GM19043 (cell line): ENCODE results near the gene UGT3A2.

ENCODE experiments used
- ATAC-seq: cut with Tn5 transposase; IDR thresholded peaks from one replicate; pipeline ENCODE4 v1.9.1; 2021; ENCODE audit warnings: low read depth; ENCODE audit not compliant: unreplicated experiment

UGT3A2 gene

DNA sequence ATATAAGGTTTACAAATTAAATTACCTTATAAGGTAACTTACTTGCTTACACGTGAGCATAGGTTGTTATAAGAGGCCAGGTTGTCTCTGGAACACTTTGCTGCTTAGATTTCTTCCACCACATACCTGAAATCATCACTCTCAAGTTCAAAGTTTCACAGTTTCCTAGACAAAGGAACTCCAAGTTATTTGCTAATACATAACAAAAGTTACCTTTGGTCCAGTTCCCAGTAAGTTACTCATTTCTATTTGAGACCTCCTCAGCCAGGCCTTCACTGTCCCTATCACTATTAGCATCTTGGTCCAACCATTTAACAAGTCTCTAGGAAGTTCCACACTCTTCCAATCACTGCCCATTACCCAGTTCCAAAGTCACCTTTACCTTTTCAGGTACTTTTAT lies 57.0 kb downstream of the UGT3A2 start:
- ATAC-seq: no peak

- ATAC-seq: no peak
Measured at GRCh38 chr5:36007366-36007765, 59.3 kb downstream of the UGT3A2 start.

DNA sequence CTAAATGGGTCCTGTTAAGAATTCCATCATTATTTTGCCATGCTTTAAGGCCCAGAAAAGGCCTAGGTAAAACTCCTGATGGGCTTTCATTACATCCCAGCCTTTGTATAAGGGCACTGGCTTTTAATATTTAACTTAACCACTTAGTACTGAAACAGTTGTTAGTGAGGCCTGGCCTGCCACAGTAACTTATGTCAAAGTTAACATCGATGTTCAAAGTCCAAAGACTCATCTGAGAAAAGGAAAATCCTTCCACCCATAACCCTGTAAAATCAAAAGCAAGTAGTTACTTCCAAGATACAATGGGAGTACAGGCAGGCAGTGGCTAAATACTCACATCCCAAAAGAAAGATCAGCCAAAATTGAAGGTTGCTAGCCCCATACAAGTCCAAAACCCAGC lies 60.5 kb downstream of the UGT3A2 start:
- no peak for ATAC-seq

- ATAC-seq: no peak
Measured at GRCh38 chr5:36001032-36001431, 65.7 kb downstream of the UGT3A2 start.

DNA sequence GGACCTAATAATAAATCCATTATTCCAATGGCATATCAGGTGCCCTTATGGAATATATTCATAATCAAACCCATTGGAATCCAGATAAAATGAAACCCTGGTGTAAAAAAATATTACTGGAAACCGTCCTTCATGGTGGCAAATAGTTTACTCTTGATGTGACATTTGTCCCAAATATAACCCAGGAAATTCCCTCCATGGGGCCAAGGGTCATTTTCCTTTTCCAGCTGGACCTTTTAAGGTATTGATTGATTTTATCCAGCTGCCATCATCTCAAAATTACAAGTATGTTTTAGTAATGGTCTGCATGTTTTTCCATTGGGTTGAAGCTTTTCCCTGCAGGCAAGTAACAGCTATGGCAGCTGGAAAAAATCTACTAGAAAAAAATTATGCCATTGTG lies 67.1 kb downstream of the UGT3A2 start:
- ATAC-seq: no peak

GRCh38 chr5:35996076-35996475 lies 70.6 kb downstream of the UGT3A2 start:
- no peak for ATAC-seq

DNA sequence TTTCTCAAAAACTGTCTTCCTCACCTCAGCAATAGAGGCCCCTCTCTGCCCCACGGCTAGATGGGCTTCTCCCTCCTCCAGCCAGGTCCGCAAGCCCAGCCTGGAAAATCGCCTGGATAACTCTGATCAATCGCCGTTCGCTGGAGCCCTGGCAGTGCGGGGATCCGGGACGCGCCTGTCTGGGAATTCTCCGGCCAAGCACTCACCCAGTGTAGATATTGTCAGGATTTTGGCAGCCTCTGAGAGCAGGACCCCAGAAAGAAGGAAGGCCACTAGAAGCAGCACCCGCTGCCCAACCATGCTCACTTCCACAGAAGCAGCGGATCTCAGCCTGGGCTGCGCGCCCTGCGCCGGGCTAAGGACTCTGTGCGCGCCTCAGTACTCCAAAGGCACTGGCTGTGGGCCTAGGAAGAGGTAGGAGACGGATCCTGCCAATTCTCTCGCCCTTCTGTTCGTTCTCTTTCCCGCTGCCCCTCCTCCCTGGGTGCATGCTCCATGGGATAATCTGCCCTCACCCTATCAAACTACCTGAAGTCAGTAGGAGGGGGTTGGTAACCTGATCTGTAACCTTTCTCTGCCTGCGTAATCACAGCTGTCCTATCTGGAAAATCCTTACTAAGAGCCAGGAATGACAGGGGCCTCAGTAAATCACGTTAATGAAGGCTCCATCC lies 75.6 kb downstream of the UGT3A2 start, which contains the start of gene UGT3A1:
UGT3A1 (minus strand) TSS at position 450 of the 671 bp plus-strand sequence; CDS start at position 300, 150 bp downstream.
- no peak for ATAC-seq

GRCh38 chr5:35990520-35990919 lies 76.2 kb downstream of the UGT3A2 start:
- no peak for ATAC-seq

DNA sequence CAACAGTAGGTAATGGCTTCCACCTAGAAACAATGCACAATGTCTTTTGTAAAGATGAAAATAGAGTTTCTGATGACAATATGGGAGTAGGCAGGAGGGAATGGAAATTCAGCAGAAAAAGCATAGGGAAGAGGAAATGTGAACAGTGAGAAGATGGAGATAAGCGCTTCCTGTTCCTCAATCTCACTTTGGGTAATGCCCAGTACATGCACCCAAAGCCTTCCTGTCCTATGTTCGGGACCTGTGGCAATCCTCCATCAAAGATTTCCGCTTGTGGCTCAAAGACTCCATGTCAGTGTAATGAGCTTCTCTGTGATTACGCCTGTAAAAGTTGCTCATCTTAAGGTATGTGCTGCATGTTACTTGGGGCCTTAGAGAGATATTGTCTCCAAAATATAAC lies 78.2 kb downstream of the UGT3A2 start:
- no peak for ATAC-seq

GRCh38 chr5:35987776-35988175 lies 78.9 kb downstream of the UGT3A2 start:
- no peak for ATAC-seq
